WTC11 (cell line): ENCODE data around the gene TBC1D22A.

Experiments
- FOXK1 ChIP-seq: sonication (generic); formaldehyde crosslinking; IDR thresholded peaks from 2 replicates; pipeline ENCODE4 v1.8.0; 2022; ENCODE audit warnings: mild to moderate bottlenecking, moderate library complexity, missing genetic modification reagents
- GTF2I ChIP-seq: fragments of 250-450 bp; sonication (Bioruptor Pico); conservative IDR thresholded peaks from 2 replicates; pipeline ENCODE4 v1.4.0; 2021; ENCODE audit warnings: mild to moderate bottlenecking
- IRF1 ChIP-seq: sonication (generic); formaldehyde crosslinking; IDR thresholded peaks from 2 replicates; pipeline ENCODE4 v1.8.0; 2023; ENCODE audit warnings: missing genetic modification reagents
- KAT7 ChIP-seq: sonication (generic); formaldehyde crosslinking; IDR thresholded peaks from 2 replicates; pipeline ENCODE4 v1.8.1; 2023; ENCODE audit warnings: missing genetic modification reagents, mild to moderate bottlenecking, borderline replicate concordance
- TCF7 ChIP-seq: sonication (generic); formaldehyde crosslinking; IDR thresholded peaks from 2 replicates; pipeline ENCODE4 v1.8.0; 2022; ENCODE audit warnings: mild to moderate bottlenecking, low read depth, missing genetic modification reagents, moderate library complexity
- ZNF219 ChIP-seq: sonication (generic); formaldehyde crosslinking; IDR thresholded peaks from 2 replicates; pipeline ENCODE4 v1.8.0; 2023; ENCODE audit warnings: missing genetic modification reagents, mild to moderate bottlenecking, borderline replicate concordance
- TF ChIP-seq, protein P1 (sequence below): fragments of 200-600 bp; IDR thresholded peaks from 2 replicates; pipeline ENCODE4 v1.8.0; 2022; ENCODE audit warnings: antibody characterized with exemption

DNA sequence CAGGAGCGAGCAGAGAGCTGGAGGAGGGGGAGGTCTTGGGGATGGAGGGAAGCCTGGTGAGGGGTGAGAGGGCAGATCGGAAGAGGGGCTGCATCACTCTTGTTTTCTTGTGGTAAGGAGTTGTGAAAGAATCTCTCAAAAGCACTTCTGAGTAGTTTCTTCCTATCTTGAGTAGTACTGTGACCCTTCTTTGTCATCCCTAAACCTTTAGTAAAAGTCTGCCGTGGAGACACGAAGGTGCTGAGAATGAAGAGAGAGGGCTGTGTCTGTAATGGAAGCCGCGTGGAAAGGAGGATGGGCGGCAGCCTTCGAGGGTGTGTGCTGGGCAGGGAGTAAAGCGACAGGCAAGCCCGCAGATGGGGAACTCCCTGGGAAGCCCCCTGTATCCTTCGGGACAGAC is 237.8 kb downstream of the TBC1D22A start:
- TF ChIP-seq IRF1 (no peak), FOXK1 (CRISPR knock-in tag) (no peak), TCF7 (no peak), KAT7 (CRISPR knock-in tag) (no peak), ZNF219 (CRISPR knock-in tag) (no peak), GTF2I (no peak)
- TF ChIP-seq, protein P1, sequence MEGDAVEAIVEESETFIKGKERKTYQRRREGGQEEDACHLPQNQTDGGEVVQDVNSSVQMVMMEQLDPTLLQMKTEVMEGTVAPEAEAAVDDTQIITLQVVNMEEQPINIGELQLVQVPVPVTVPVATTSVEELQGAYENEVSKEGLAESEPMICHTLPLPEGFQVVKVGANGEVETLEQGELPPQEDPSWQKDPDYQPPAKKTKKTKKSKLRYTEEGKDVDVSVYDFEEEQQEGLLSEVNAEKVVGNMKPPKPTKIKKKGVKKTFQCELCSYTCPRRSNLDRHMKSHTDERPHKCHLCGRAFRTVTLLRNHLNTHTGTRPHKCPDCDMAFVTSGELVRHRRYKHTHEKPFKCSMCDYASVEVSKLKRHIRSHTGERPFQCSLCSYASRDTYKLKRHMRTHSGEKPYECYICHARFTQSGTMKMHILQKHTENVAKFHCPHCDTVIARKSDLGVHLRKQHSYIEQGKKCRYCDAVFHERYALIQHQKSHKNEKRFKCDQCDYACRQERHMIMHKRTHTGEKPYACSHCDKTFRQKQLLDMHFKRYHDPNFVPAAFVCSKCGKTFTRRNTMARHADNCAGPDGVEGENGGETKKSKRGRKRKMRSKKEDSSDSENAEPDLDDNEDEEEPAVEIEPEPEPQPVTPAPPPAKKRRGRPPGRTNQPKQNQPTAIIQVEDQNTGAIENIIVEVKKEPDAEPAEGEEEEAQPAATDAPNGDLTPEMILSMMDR = no peak
